Ovary (tissue), 3 donors: ENCODE measurements around the gene ERCC6L2.

Source experiments
- EP300 ChIP-seq: sonication (generic); formaldehyde crosslinking; IDR thresholded peaks from one replicate; pipeline ENCODE4 v1.6.1; 2017; ENCODE audit warnings: antibody characterized with exemption
- POLR2A ChIP-seq: fragments of 450-650 bp; IDR thresholded peaks from one replicate; pipeline ENCODE4 v1.6.1; 2017; ENCODE audit warnings: antibody characterized with exemption, mild to moderate bottlenecking, moderate library complexity
- TF ChIP-seq, protein P1 (sequence below), 3 donors: fragments of 450-650 bp in 2 of 3; fragments of 200-600 bp in 1 of 3; IDR thresholded peaks; one replicate each; pipeline versions ENCODE4 v1.5.1 to v1.8.0; 2016 to 2022; ENCODE audit warnings: antibody characterized with exemption in 3 of 3, mild to moderate bottlenecking in 1 of 3
- donor health status: DM: no; HTN: no; CAD: no.

DNA sequence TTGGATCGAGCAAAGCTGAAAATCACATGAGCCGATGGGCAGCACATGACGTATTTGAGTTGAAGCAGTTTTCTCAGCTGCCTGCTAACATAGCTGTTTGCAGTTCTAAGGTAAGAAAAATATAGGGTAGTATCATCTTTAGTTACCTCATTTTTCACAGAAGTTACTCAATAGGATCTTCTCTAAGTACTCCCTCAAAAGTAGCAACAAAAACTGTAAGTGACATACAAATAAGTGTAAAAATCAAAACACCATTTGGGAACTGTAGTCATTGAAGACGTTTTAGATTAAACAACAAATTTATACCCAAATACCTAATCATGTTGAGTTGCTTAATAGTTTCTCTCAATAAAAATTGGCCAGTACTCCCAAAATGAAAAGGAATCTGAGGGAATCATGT is 102.6 kb downstream of the ERCC6L2 start:
- TF ChIP-seq, protein P1, sequence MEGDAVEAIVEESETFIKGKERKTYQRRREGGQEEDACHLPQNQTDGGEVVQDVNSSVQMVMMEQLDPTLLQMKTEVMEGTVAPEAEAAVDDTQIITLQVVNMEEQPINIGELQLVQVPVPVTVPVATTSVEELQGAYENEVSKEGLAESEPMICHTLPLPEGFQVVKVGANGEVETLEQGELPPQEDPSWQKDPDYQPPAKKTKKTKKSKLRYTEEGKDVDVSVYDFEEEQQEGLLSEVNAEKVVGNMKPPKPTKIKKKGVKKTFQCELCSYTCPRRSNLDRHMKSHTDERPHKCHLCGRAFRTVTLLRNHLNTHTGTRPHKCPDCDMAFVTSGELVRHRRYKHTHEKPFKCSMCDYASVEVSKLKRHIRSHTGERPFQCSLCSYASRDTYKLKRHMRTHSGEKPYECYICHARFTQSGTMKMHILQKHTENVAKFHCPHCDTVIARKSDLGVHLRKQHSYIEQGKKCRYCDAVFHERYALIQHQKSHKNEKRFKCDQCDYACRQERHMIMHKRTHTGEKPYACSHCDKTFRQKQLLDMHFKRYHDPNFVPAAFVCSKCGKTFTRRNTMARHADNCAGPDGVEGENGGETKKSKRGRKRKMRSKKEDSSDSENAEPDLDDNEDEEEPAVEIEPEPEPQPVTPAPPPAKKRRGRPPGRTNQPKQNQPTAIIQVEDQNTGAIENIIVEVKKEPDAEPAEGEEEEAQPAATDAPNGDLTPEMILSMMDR (IDR thresholded peaks at IDR 0.05) = no peak
- TF ChIP-seq EP300 (no peak), POLR2A (no peak)
